Right lobe of liver (tissue), 4 donors: ENCODE data around the gene CDH4.

Experiments used
- POLR2A ChIP-seq: fragments of 450-650 bp; IDR thresholded peaks from one replicate; pipeline ENCODE4 v1.6.1; 2017; ENCODE audit warnings: antibody characterized with exemption, mild to moderate bottlenecking
- TF ChIP-seq, protein P1 (sequence below), 4 donors: fragments of 200-600 bp in 3 of 4; fragments of 450-650 bp in 1 of 4; IDR thresholded peaks; one replicate each; pipeline versions ENCODE4 v1.5.1 to v1.8.0; 2016 to 2022; ENCODE audit warnings: antibody characterized with exemption in 4 of 4, mild to moderate bottlenecking in 2 of 4
- donor health status: DM: no; HTN: no; CAD: no.
- donor health status: DM: no; HTN: no; CAD: no.
- donor health status: DM: no; HTN: yes; CAD: no.

DNA sequence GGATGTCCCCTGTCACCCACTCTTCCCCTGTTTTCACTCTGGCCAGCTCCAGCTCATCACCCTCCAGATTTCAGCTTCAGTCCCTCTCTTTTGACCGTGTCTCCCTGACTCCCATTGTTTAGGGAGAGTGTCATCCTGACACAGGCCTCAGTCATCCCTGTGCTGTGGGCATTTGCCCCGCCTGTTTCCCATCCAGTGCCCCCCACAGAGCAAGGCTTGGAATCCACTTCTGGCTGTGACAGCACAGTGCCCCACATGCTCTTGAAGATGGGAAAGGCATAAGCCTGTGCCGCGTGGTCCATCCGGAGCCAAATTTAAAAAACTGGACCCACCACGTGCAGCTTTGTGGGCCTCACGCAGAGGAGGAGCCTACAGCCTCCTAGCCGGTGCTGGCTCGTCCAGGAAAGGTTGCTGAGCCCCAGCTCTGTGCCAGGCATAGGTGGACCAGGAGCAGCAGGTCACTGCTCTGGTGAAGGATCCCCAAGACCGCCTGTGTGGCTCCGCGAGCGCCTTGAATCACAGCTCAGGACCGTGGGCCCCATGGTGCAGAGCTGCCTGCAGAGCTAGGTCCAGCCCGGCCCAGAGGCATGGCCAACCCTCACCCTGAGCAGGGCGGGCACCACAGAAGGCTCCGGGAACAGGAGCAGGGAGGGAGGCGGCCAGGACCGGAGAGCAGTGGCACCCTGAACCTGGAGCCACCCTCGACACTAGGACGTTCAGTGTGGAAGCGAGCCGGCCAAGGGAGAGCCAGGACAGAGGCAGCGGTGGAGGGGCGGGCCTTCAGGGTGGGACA is 172.8 kb downstream of the CDH4 start:
- TF ChIP-seq, protein P1, sequence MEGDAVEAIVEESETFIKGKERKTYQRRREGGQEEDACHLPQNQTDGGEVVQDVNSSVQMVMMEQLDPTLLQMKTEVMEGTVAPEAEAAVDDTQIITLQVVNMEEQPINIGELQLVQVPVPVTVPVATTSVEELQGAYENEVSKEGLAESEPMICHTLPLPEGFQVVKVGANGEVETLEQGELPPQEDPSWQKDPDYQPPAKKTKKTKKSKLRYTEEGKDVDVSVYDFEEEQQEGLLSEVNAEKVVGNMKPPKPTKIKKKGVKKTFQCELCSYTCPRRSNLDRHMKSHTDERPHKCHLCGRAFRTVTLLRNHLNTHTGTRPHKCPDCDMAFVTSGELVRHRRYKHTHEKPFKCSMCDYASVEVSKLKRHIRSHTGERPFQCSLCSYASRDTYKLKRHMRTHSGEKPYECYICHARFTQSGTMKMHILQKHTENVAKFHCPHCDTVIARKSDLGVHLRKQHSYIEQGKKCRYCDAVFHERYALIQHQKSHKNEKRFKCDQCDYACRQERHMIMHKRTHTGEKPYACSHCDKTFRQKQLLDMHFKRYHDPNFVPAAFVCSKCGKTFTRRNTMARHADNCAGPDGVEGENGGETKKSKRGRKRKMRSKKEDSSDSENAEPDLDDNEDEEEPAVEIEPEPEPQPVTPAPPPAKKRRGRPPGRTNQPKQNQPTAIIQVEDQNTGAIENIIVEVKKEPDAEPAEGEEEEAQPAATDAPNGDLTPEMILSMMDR (IDR thresholded peaks at IDR 0.05), result no peak
- no peak for TF ChIP-seq POLR2A
